ENCODE data around the gene SCAF1.

The SCAF1 gene

GRCh38 chr19:49704888-49705642 lies 63.1 kb downstream of the SCAF1 start:
- POLR2A ChIA-PET, result no interaction called here
- H3K4me3 ChIP-seq (ENCODE audit: low read depth, low read length), result no peak overlapping the region
- CTCF ChIA-PET, result interaction anchor here (0.7 to 4.7 kb wide), 2 partner anchors 13 to 24 kb away, joined by 3 to 25 read pairs; no protein-coding TSS in a partner anchor
- TF ChIP-seq CTCF (IDR thresholded peaks at IDR 0.05; ENCODE audit: insufficient read depth, low read length, missing control alignments), result no peak
- no peak for DNase-seq (ENCODE audit: low read depth, low spot score)

- TF ChIP-seq CTCF (IDR thresholded peaks at IDR 0.05; ENCODE audit: insufficient read depth, low read length, missing control alignments), result no peak
- no peak overlapping the region for H3K4me3 ChIP-seq (ENCODE audit: low read depth, low read length)
- ChIA-PET CTCF (interaction anchor here (4.7 kb wide), 1 partner anchor 12 kb away, joined by 25 read pairs; no protein-coding TSS in a partner anchor), POLR2A (no interaction called here)
- DNase-seq (ENCODE audit: low read depth, low spot score), result no peak
Measured at GRCh38 chr19:49705919-49706318, 63.9 kb downstream of the SCAF1 start.

Data from AG04449 (cell line).